Gastroesophageal sphincter (tissue), 3 donors: ENCODE data around the gene SIN3B.

Experiments
- CTCF ChIP-seq, 4 experiments: fragments of 200-600 bp in 2 of 4; fragments of 450-650 bp in 2 of 4; sonication (generic) in 1 of 4; IDR thresholded peaks; one replicate each; pipeline ENCODE4 v1.5.1; 2017 to 2019; ENCODE audit warnings: antibody characterized with exemption in 4 of 4, mild to moderate bottlenecking in 2 of 4, moderate library complexity in 2 of 4
- EP300 ChIP-seq: sonication (generic); formaldehyde crosslinking; IDR thresholded peaks from one replicate; pipeline ENCODE4 v1.6.1; 2017; ENCODE audit warnings: antibody characterized with exemption, mild to moderate bottlenecking

- TF ChIP-seq CTCF (IDR thresholded peaks at IDR 0.05) (no peak), EP300 (no peak)
These were observed 83.6 kb downstream of the SIN3B start for GRCh38 chr19:16912780-16913179.
